Ovary (tissue), 9 donors: Measurements from ENCODE around the gene LRP2. TPM values are rescaled to one million over a fixed set of nuclear protein-coding genes. Genes with fewer than 3 reads are reported as not detected.

ENCODE experiments used
- DNase-seq, 5 donors: peaks; one replicate each; pipeline ENCODE4 v3.0.0-alpha.2; 2019 to 2020
- H3K27ac ChIP-seq, 2 donors: fragments of 200-600 bp; one replicate each; pipeline versions ENCODE4 v1.5.1 to v1.8.0; 2019 to 2022
- H3K27me3 ChIP-seq: fragments of 200-600 bp; one replicate; pipeline ENCODE4 v1.8.0; 2022
- H3K36me3 ChIP-seq: fragments of 200-600 bp; sonication (generic); one replicate; pipeline ENCODE4 v1.5.1; 2019
- H3K4me1 ChIP-seq: one replicate; pipeline ENCODE4 v1.8.1; 2013; ENCODE audit warnings: mild to moderate bottlenecking, moderate library complexity; ENCODE audit not compliant: insufficient read depth
- H3K4me3 ChIP-seq: fragments of 200-600 bp; sonication (generic); one replicate; pipeline ENCODE4 v1.5.1; 2017
- H3K9me3 ChIP-seq, 2 donors: fragments of 200-600 bp in 1 of 2; sonication (generic) in 1 of 2; one replicate each; pipeline versions ENCODE4 v1.5.1 to v1.8.1; 2013 to 2019; ENCODE audit warnings: mild to moderate bottlenecking in 1 of 2, moderate library complexity in 1 of 2
- EP300 ChIP-seq: sonication (generic); formaldehyde crosslinking; IDR thresholded peaks from one replicate; pipeline ENCODE4 v1.6.1; 2017; ENCODE audit warnings: antibody characterized with exemption
- POLR2A ChIP-seq: fragments of 450-650 bp; IDR thresholded peaks from one replicate; pipeline ENCODE4 v1.6.1; 2017; ENCODE audit warnings: antibody characterized with exemption, mild to moderate bottlenecking, moderate library complexity
- WGBS, 3 donors: extraction: QIAGEN DNeasy Blood & Tissue Kit in 1 of 3; methylation state at CpG; one replicate each; pipeline versions ENCODE4 v1.1.5 to v1.1.7; 2013 to 2017; 5-methylcytosine and 5-hydroxymethylcytosine counted together
- intact Hi-C, 4 donors: fragments of 100-400 bp; cut with DNase I; formaldehyde crosslinking; loops; one replicate each; pipeline versions ENCODE4 v1.11.0 to v1.15.1; 2022 to 2023
- polyA plus RNA-seq, 2 donors: library from polyadenylated mRNA; stranded (reverse); fragments of 200-250 nt in 1 of 2; fragments of 350-450 nt in 1 of 2; fragmentation: Illumina TruSeq in 1 of 2; extraction: RNeasy Lipid Tissue Mini Kit (QIAGEN cat#74804) in 1 of 2; gene quantifications; one replicate each; pipeline ENCODE4 v1.2.3, GENCODE V29; 2013 to 2014
- total RNA-seq, 7 donors: library from RNA; depleted of rRNA in 2 of 7; stranded (reverse); fragments of >200 nt in 2 of 7; fragmentation: NEBNext Ultra II Directional in 3 of 7; extraction: Animal tissue kit (Norgen Biotek cat#: 25700) in 3 of 7; gene quantifications; one replicate each; pipeline versions ENCODE4 v1.1.0 to v1.2.4, GENCODE V29; 2016 to 2023
- TF ChIP-seq, protein P1 (sequence below), 3 donors: fragments of 450-650 bp in 2 of 3; fragments of 200-600 bp in 1 of 3; IDR thresholded peaks; one replicate each; pipeline versions ENCODE4 v1.5.1 to v1.8.0; 2016 to 2022; ENCODE audit warnings: antibody characterized with exemption in 3 of 3, mild to moderate bottlenecking in 1 of 3
- donor health status: DM: no; HTN: no; CAD: no; lungs with moderate emphysema.
- donor health status: DM: no; HTN: no; CAD: no.
- donor health status: Bipolar disorder and iron deficiency.
- donor health status: DM: yes; HTN: yes; CAD: no.
- donor health status: DM: no; HTN: no; CAD: no.
- donor health status: DM: yes; HTN: yes; CAD: no.

Gene LRP2
- total and polyA plus RNA-seq, 9 donors = 0.01 to 13.4 (median 0.24) TPM

DNA sequence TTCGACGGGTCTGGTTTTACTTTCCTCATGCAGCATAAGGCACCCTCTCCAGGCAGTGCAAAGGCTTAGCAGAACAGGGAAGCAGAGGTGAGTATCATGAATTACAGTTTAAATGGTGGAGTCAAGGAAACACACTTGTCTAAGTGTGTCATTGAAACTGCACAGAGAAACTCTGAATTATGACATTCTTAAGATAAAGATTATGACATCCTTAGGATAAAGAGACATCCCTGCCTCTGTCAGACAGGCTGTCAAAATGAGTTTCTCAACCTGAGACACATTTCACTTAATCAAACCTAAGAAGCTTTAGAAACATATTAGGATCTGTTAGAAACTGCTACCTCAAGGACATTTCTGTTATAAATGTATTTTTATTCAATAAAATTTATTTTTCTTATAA lies 179.8 kb downstream of the LRP2 start:
- no peak for DNase-seq
- Histone ChIP-seq H3K4me3 (no peak overlapping the region), H3K4me1 (no peaks in the 10 kb centered on the region), H3K36me3 (no peaks in the 10 kb centered on the region), H3K27me3 (no peaks in the 10 kb centered on the region), H3K9me3 (no peaks in the 10 kb centered on the region), H3K27ac (no peak overlapping the region)
- TF ChIP-seq POLR2A (no peak), EP300 (no peak)
- TF ChIP-seq, protein P1, sequence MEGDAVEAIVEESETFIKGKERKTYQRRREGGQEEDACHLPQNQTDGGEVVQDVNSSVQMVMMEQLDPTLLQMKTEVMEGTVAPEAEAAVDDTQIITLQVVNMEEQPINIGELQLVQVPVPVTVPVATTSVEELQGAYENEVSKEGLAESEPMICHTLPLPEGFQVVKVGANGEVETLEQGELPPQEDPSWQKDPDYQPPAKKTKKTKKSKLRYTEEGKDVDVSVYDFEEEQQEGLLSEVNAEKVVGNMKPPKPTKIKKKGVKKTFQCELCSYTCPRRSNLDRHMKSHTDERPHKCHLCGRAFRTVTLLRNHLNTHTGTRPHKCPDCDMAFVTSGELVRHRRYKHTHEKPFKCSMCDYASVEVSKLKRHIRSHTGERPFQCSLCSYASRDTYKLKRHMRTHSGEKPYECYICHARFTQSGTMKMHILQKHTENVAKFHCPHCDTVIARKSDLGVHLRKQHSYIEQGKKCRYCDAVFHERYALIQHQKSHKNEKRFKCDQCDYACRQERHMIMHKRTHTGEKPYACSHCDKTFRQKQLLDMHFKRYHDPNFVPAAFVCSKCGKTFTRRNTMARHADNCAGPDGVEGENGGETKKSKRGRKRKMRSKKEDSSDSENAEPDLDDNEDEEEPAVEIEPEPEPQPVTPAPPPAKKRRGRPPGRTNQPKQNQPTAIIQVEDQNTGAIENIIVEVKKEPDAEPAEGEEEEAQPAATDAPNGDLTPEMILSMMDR (IDR thresholded peaks at IDR 0.05) = no peak
- 81 to 92% (median 87%) methylated on average over 2 of the region's 2 CpGs for whole genome bisulfite sequencing, 3 donors
- intact Hi-C loops = no loop called here

DNA sequence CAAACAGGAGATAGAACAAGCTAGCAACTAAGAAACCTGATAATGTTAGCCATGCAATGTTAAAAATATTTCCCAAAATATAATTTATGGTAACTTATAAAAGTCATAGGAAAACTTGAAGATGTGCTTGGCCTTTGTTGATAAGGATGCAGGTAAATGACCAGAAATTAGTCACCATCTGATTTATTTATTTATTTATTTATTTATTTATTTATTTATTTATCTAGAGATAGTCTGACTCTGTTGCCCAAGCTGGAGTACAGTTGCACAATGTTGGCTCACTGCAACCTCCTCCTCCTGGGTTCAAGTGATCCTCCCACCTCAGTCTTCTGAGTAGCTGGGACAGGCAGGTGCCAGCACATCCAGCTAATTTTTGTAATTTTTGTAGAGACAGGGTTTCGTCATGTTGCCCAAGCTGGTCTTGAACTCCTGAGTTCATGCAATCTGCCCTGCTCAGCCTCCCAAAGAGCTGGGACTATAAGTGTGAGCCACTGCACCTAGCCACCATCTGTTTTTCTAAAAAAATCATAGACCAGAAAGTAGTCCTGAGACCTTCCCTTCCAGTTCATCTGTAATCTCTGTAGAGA lies 183.4 kb downstream of the LRP2 start:
- Histone ChIP-seq H3K9me3 (no peaks in the 10 kb centered on the region), H3K27me3 (no peaks in the 10 kb centered on the region), H3K4me3 (no peak overlapping the region), H3K4me1 (no peaks in the 10 kb centered on the region), H3K36me3 (no peaks in the 10 kb centered on the region), H3K27ac (no peak overlapping the region)
- TF ChIP-seq POLR2A (no peak), EP300 (no peak)
- TF ChIP-seq, protein P1 (IDR thresholded peaks at IDR 0.05) = no peak
- intact Hi-C loops = no loop called here
- 88 to 100% (median 90%) methylated on average over 1 of the region's 1 CpG for WGBS, 3 donors
- no peak for DNase-seq

DNA sequence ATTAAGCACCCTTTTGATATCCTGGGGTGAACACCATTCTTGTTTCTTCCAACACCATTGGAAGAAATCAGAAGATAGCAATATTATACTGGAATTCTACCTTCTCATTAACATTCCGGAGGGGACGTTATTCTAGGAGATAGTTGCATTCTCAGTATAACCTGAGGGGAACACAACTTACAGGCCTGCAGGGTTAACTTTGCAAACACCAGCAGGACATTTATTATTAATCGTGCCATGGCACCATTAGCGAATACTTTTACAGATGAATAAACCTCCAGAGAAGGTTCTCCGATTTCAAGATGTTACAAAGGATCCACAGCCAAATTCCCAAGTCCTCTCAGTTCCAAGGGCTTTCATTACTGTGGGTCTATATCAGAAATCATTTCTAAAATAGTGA lies 184.0 kb downstream of the LRP2 start:
- Histone ChIP-seq H3K27ac (no peak overlapping the region), H3K9me3 (no peaks in the 10 kb centered on the region), H3K27me3 (no peaks in the 10 kb centered on the region), H3K4me3 (no peak overlapping the region), H3K4me1 (no peaks in the 10 kb centered on the region), H3K36me3 (no peaks in the 10 kb centered on the region)
- DNase-seq = no peak
- intact Hi-C loops = no loop called here
- WGBS, 3 donors = 53 to 62% (median 61%) methylated on average over 5 of the region's 5 CpGs
- TF ChIP-seq, protein P1 (IDR thresholded peaks at IDR 0.05) = no peak
- no peak for TF ChIP-seq EP300

DNA sequence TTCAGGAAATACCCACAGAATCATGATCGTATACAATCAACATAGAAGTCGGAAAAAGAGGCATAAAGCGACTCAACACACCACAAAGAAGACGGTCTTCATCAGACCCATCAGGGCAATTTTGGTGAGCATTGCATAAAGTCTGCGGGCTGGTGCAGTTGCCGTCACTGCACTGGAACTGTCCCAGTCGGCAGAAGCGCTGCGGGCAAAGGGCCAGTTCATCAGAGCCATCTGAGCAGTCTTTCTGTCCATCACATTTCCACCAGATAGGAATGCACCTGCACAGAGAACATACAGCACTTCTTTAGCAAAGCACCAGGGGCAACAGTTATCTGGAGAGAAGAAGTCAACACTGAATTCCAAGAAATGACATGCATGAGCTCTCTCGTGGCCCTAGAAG lies 187.2 kb downstream of the LRP2 start:
- Histone ChIP-seq H3K27ac (no peak overlapping the region), H3K4me3 (no peak overlapping the region), H3K4me1 (no peaks in the 10 kb centered on the region), H3K27me3 (no peaks in the 10 kb centered on the region), H3K9me3 (no peaks in the 10 kb centered on the region), H3K36me3 (no peaks in the 10 kb centered on the region)
- WGBS, 3 donors = 88 to 90% (median 90%) methylated on average over 10 of the region's 10 CpGs
- intact Hi-C loops = no loop called here
- no peak for DNase-seq
- no peak for TF ChIP-seq POLR2A
- TF ChIP-seq EP300 = no peak
- TF ChIP-seq, protein P1 (IDR thresholded peaks at IDR 0.05) = no peak
